CD14-positive monocyte (primary cell): ENCODE results near the gene APH1B. TPM values are rescaled to one million over a fixed set of nuclear protein-coding genes. Genes with fewer than 3 reads are reported as not detected.

ENCODE experiments used
- DNase-seq, 3 donors: peaks; one replicate each; pipeline ENCODE4 v3.0.0-alpha.2; 2011 to 2022
- H2AFZ ChIP-seq: 2 replicates; pipeline ENCODE4 v1.6.0; 2012; ENCODE audit warnings: mild to moderate bottlenecking, low read depth, low read length, inconsistent platforms; ENCODE audit not compliant: insufficient read depth, poor library complexity, severe bottlenecking
- H3K27ac ChIP-seq, 2 donors: 1 replicate in 1 of 2; 2 replicates in 1 of 2; pipeline ENCODE4 v1.5.1; 2012 to 2013; ENCODE audit warnings: low read length in 2 of 2, control low read depth in 1 of 2, inconsistent platforms in 1 of 2, low read depth in 1 of 2, mild to moderate bottlenecking in 1 of 2
- H3K27me3 ChIP-seq, 2 donors: one replicate each; pipeline versions ENCODE4 v1.6.0 to v1.6.1; 2011 to 2013; ENCODE audit warnings: low read length in 2 of 2; ENCODE audit not compliant: control insufficient read depth in 2 of 2, insufficient read depth in 2 of 2
- H3K36me3 ChIP-seq, 2 donors: replicated peaks in 1 of 2; 1 replicate in 1 of 2; 2 replicates in 1 of 2; pipeline versions ENCODE4 v1.5.1 to v1.6.1; 2012 to 2013; ENCODE audit warnings: low read length in 2 of 2, control low read depth in 1 of 2, inconsistent platforms in 1 of 2, mild to moderate bottlenecking in 1 of 2; ENCODE audit not compliant: insufficient read depth in 2 of 2, control insufficient read depth in 1 of 2
- H3K4me1 ChIP-seq, 2 donors: 1 replicate in 1 of 2; 2 replicates in 1 of 2; pipeline versions ENCODE4 v1.5.1 to v1.6.1; 2012 to 2013; ENCODE audit warnings: low read length in 2 of 2, control low read depth in 1 of 2, inconsistent platforms in 1 of 2, mild to moderate bottlenecking in 1 of 2, moderate library complexity in 1 of 2; ENCODE audit not compliant: insufficient read depth in 2 of 2, control insufficient read depth in 1 of 2
- H3K4me2 ChIP-seq: replicated peaks from 2 replicates; pipeline ENCODE3; 2012; ENCODE audit warnings: low read length, moderate library complexity, mild to moderate bottlenecking; ENCODE audit not compliant: poor library complexity, severe bottlenecking; ENCODE audit errors: extremely low read depth
- H3K4me3 ChIP-seq, 3 experiments: fragments of 200-600 bp in 1 of 3; sonication (generic) in 1 of 3; replicated peaks in 1 of 3; 1 replicate in 2 of 3; 2 replicates in 1 of 3; pipeline ENCODE4 v1.5.1; 2011 to 2013; ENCODE audit warnings: low read length in 3 of 3, mild to moderate bottlenecking in 3 of 3, control low read depth in 2 of 3, low read depth in 2 of 3, inconsistent platforms in 1 of 3, moderate library complexity in 1 of 3
- H3K79me2 ChIP-seq: 2 replicates; pipeline ENCODE4 v1.6.0; 2012; ENCODE audit warnings: mild to moderate bottlenecking, control low read depth, inconsistent platforms, low read length, moderate library complexity; ENCODE audit not compliant: insufficient read depth
- H3K9ac ChIP-seq: 2 replicates; pipeline ENCODE4 v1.6.0; 2017; ENCODE audit warnings: low read length, mild to moderate bottlenecking; ENCODE audit not compliant: insufficient read depth, poor library complexity, severe bottlenecking
- H3K9me3 ChIP-seq, 2 donors: replicated peaks in 1 of 2; 1 replicate in 1 of 2; 2 replicates in 1 of 2; pipeline versions ENCODE4 v1.5.1 to v1.6.1; 2012 to 2013; ENCODE audit warnings: low read length in 2 of 2, control low read depth in 1 of 2; ENCODE audit not compliant: control insufficient read depth in 1 of 2, insufficient read depth in 1 of 2
- H4K20me1 ChIP-seq: 2 replicates; pipeline ENCODE4 v1.6.0; 2012; ENCODE audit warnings: mild to moderate bottlenecking, low read length, control low read depth, moderate library complexity; ENCODE audit not compliant: insufficient read depth
- H3K27ac Mint-ChIP-seq, 7 donors: one replicate each; pipeline ENCODE4 v1.8.0; 2020; ENCODE audit warnings: mild to moderate bottlenecking in 7 of 7, mixed read lengths in 7 of 7, moderate library complexity in 6 of 7, inconsistent platforms in 2 of 7
- H3K27me3 Mint-ChIP-seq, 3 donors: one replicate each; pipeline ENCODE4 v1.8.0; 2021 to 2022; ENCODE audit warnings: low read depth in 3 of 3, mild to moderate bottlenecking in 3 of 3, mixed read lengths in 3 of 3, moderate library complexity in 3 of 3, inconsistent platforms in 1 of 3
- H3K36me3 Mint-ChIP-seq, 2 donors: one replicate each; pipeline ENCODE4 v1.8.0; 2020; ENCODE audit warnings: mixed read lengths in 2 of 2, inconsistent platforms in 1 of 2, mild to moderate bottlenecking in 1 of 2
- H3K4me1 Mint-ChIP-seq: one replicate; pipeline ENCODE4 v1.8.0; 2020; ENCODE audit warnings: mild to moderate bottlenecking, mixed read lengths
- H3K4me3 Mint-ChIP-seq, 2 donors: one replicate each; pipeline ENCODE4 v1.8.0; 2020; ENCODE audit warnings: mild to moderate bottlenecking in 2 of 2, mixed read lengths in 2 of 2, moderate library complexity in 1 of 2
- H3K9me3 Mint-ChIP-seq, 7 donors: one replicate each; pipeline ENCODE4 v1.8.0; 2020 to 2022; ENCODE audit warnings: mixed read lengths in 7 of 7, mild to moderate bottlenecking in 6 of 7, moderate library complexity in 6 of 7, inconsistent platforms in 2 of 7
- CTCF ChIP-seq: fragments of 200-600 bp; IDR thresholded peaks from one replicate; pipeline ENCODE4 v1.8.0; 2022; ENCODE audit warnings: antibody characterized with exemption, mild to moderate bottlenecking
- WGBS: methylation state at CpG from one replicate; pipeline ENCODE4 v1.1.5; 2013; ENCODE audit warnings: missing lambda C conversion rate; ENCODE audit not compliant: insufficient coverage; 5-methylcytosine and 5-hydroxymethylcytosine counted together
- intact Hi-C, 2 donors: fragments of 100-400 bp; cut with micrococcal nuclease; formaldehyde crosslinking; loops; one replicate each; pipeline versions ENCODE4 v1.15.0 to v1.15.1; 2023
- polyA plus RNA-seq, 3 donors: library from polyadenylated mRNA; depleted of rRNA in 1 of 3; unstranded in 2 of 3; stranded (reverse) in 1 of 3; fragments of 300-500 nt in 2 of 3; fragments of >200 nt in 1 of 3; fragmentation: Illumina TruSeq in 2 of 3; gene quantifications; 1 replicate in 2 of 3; 2 replicates in 1 of 3; pipeline ENCODE4 v1.2.3, GENCODE V29; 2012 to 2021

The APH1B gene
- polyA plus RNA-seq, 3 donors, result 13.6 to 57.1 (median 54.8) TPM

- Histone ChIP-seq H3K4me2 (no peak overlapping the region), H4K20me1 (no peaks in the 10 kb centered on the region), H3K36me3 (no peaks in the 10 kb centered on the region), H3K27ac (no peak overlapping the region), H3K4me1 (peaks cover 0 to 8% of the 10 kb centered on the region in 2 donors), H3K27me3 (no peaks in the 10 kb centered on the region), H3K4me3 (no peak overlapping the region), H3K79me2 (no peaks in the 10 kb centered on the region), H2AFZ (no peak overlapping the region), H3K9me3 (no peaks in the 10 kb centered on the region), H3K9ac (no peak overlapping the region)
- no peak overlapping the region for H3K27ac Mint-ChIP-seq
- 88% methylated on average over 14 of the region's 15 CpGs for WGBS
- intact Hi-C loops, result no loop called here
- no peak for DNase-seq
- TF ChIP-seq CTCF, result no peak
- H3K27me3 Mint-ChIP-seq, result peaks cover 3 to 4% (median 3%) of the 10 kb centered on the region in 3 donors
- peaks cover 8% of the 10 kb centered on the region for H3K4me1 Mint-ChIP-seq
- H3K36me3 Mint-ChIP-seq, result no peaks in the 10 kb centered on the region
- peaks cover 0 to 2% (median 0%) of the 10 kb centered on the region in 7 donors for H3K9me3 Mint-ChIP-seq
- peak overlapping the region in 1 of 2 donors; percentile 33 for H3K4me3 Mint-ChIP-seq
Observed at GRCh38 chr15:63358241-63359029, 81.0 kb downstream of the APH1B start.

Other genes starting within 250 kb of the APH1B start
- 10 to 100 TPM; 11.7 to 15.9 (median 11.9) TPM for gene TPM1, start 234.9 kb upstream of the APH1B start, polyA plus RNA-seq
- 10 to 100 TPM; 18.5 to 59.3 (median 40.4) TPM for gene LACTB, start 155.7 kb upstream of the APH1B start, polyA plus RNA-seq
- 100 to 1,000 TPM in 2 of 3 donors, 10 to 100 TPM in 1; 16.1 to 196 (median 178) TPM for gene RPS27L, start 120.1 kb upstream of the APH1B start, polyA plus RNA-seq
- 10 to 100 TPM; 22.0 to 77.3 (median 58.9) TPM for gene RAB8B, start 88.0 kb upstream of the APH1B start, polyA plus RNA-seq
- not detected for gene CA12, start 104.2 kb downstream of the APH1B start, polyA plus RNA-seq
- 100 to 1,000 TPM in 2 of 3 donors, 10 to 100 TPM in 1; 91.4 to 167 (median 122) TPM for gene USP3, start 227.0 kb downstream of the APH1B start, polyA plus RNA-seq